ENCODE results near the gene AADAT. TPM values are rescaled to one million over a fixed set of nuclear protein-coding genes. Genes with fewer than 3 reads are reported as not detected.

The AADAT gene
- total RNA-seq, result 0.76 and 1.6 TPM in 2 replicates

GRCh38 chr4:170089668-170090351 lies at the start of gene AADAT:
TSS of gene AADAT (minus strand) at chr4:170089956. CDS start at chr4:170089690, 266 bp downstream.

GRCh38 chr4:170026253-170027021 lies 63.3 kb downstream of the AADAT start, which contains the start of gene MFAP3L:
TSS of gene MFAP3L (minus strand) at chr4:170026395. CDS start at chr4:170005877, 20,518 bp downstream.

Other genes with a start within 250 kb of the AADAT start
- 0.46 and 0.97 TPM in 2 replicates for gene MFAP3L, start 63.6 kb downstream of the AADAT start, total RNA-seq

Measured in epithelial cell of umbilical artery (primary cell).